HG02840 (cell line): ENCODE measurements around the gene MECR.
"Not testable (repeated sequence)": the region's sequence is repeated elsewhere in the genome, so short reads cannot be mapped to it uniquely, and the experiment has no call there.

ENCODE experiments used
- ATAC-seq: cut with Tn5 transposase; IDR thresholded peaks from one replicate; pipeline ENCODE4 v1.9.1; 2021; ENCODE audit warnings: mild to moderate bottlenecking, moderate library complexity, moderate number of reproducible peaks; ENCODE audit not compliant: unreplicated experiment, low FRiP score

MECR gene

GRCh38 chr1:29177022-29177705 is 53.6 kb downstream of the MECR start:
- ATAC-seq = no peak

- no peak for ATAC-seq
Observed at GRCh38 chr1:29176576-29176975, 54.2 kb downstream of the MECR start.

- no peak for ATAC-seq
Observed at GRCh38 chr1:29172415-29172939, 58.3 kb downstream of the MECR start.

- ATAC-seq = no peak
Observed at GRCh38 chr1:29171521-29171920, 59.2 kb downstream of the MECR start.

- ATAC-seq = no peak
Observed at GRCh38 chr1:29171089-29171488, 59.6 kb downstream of the MECR start.

- ATAC-seq = no peak
Observed at GRCh38 chr1:29169976-29170375, 60.8 kb downstream of the MECR start.

GRCh38 chr1:29167904-29168303 is 62.8 kb downstream of the MECR start:
- ATAC-seq = no peak

GRCh38 chr1:29166291-29166878 is 64.3 kb downstream of the MECR start:
- no peak for ATAC-seq

GRCh38 chr1:29164588-29164987 is 66.1 kb downstream of the MECR start:
- ATAC-seq = no peak

- no peak for ATAC-seq
Observed at GRCh38 chr1:29162476-29163138, 68.1 kb downstream of the MECR start.

GRCh38 chr1:29162025-29162424 is 68.7 kb downstream of the MECR start:
- no peak for ATAC-seq

- no peak for ATAC-seq
Observed at GRCh38 chr1:29159773-29160172, 71.0 kb downstream of the MECR start.

- ATAC-seq = no peak
Observed at GRCh38 chr1:29157269-29157601, 73.5 kb downstream of the MECR start.

GRCh38 chr1:29156543-29157268 is 74.0 kb downstream of the MECR start:
- ATAC-seq = no peak

- ATAC-seq = no peak
Observed at GRCh38 chr1:29152046-29152805, 78.5 kb downstream of the MECR start.

- ATAC-seq = not testable (repeated sequence)
Observed at GRCh38 chr1:29150346-29150745, 80.4 kb downstream of the MECR start.

- ATAC-seq = no peak
Observed at GRCh38 chr1:29148656-29149491, 81.9 kb downstream of the MECR start.

GRCh38 chr1:29145739-29146437 is 84.8 kb downstream of the MECR start:
- ATAC-seq = no peak

- no peak for ATAC-seq
Observed at GRCh38 chr1:29144178-29144577, 86.6 kb downstream of the MECR start.
